ENCODE results near the gene RFPL2.
"Not testable (repeated sequence)": the region's sequence is repeated elsewhere in the genome, so short reads cannot be mapped to it uniquely, and the experiment has no call there.

- not testable (repeated sequence) for TF ChIP-seq CTCF, POLR2A (IDR thresholded peaks at IDR 0.05)
These were observed 7.2 kb downstream of the RFPL2 start for GRCh38 chr22:32197553-32198226.
